Measurements from ENCODE around the gene CACNA1A.

CACNA1A gene

GRCh38 chr19:13163609-13164342, 342.5 kb downstream of the CACNA1A start:
- DNase-seq (ENCODE audit: low spot score): peak; percentile 76

- peak; percentile 94 for DNase-seq (ENCODE audit: low spot score)
Measured at GRCh38 chr19:13162724-13163608, 343.3 kb downstream of the CACNA1A start.

GRCh38 chr19:13160557-13160956, 345.7 kb downstream of the CACNA1A start:
- no peak for DNase-seq (ENCODE audit: low spot score)

GRCh38 chr19:13159713-13160112, 346.6 kb downstream of the CACNA1A start:
- DNase-seq (ENCODE audit: low spot score): no peak
